GM19324 (cell line): ENCODE measurements around the gene OTC.

Source experiments
- ATAC-seq: cut with Tn5 transposase; IDR thresholded peaks from one replicate; pipeline ENCODE4 v1.9.1; 2021; ENCODE audit warnings: mild to moderate bottlenecking, moderate library complexity; ENCODE audit not compliant: unreplicated experiment, low FRiP score

The OTC gene

DNA sequence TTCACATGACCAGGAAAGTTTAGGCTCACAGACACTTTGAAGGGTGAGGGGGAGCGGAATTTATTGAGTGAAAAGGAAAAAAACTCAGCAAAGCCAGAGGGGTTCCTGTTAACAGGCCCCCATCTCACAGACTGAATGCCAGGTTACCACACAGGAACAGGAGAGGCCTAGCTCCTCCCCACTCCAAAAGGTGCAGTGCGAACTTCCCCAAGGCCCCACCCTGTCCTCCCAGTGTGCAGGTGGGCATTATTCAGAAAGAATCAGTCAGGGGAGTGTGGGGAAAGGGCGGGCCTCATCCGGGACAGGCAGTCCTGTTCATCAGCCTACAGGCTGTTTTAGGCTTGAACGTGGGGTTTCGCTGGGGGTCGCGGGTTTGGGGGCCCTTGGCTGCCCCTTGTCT is 4.0 kb downstream of the OTC start:
- ATAC-seq = no peak

DNA sequence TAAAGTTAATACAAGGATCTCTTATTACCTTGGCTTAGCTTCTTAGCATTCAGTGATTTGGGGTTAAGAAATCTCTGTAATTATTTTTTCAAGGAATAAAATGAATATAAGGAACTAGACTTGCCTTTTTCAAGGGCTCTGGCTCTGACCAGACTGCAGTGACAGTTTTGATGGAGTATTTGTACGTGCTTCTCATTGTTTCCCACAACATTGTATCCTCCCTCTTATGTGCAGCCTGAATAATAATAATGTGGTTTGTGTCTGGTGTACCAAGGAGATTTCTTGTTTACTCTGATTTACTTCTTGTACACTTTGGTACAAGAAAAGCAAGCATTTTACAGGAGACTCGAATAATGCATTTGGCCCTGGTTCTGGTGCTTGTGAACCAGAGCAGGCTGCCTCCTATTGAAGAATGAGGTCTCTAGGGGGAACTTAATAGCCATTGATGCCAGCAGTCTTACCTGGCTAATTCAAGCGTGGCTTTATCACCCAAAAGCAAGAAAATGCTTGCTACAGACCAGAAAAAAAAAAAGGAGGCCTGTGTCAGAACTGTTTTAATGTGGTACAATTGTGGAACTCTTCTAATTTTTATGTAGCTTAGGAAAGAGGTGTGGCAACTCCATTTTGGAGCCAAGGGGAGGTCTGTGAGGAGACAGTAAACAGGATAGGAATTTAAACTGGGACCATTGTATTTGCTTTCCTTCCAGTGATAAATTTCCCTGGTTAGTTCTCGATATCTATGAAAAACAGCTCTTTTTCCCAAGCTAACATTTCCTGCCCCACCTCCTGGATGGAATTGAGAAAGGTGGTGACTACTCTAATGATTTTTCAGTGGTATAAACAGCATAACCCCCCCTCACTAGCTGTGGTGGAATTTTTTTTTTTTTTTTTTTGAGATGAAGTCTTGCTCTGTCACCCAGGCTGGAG is 5.6 kb downstream of the OTC start:
- no peak for ATAC-seq

DNA sequence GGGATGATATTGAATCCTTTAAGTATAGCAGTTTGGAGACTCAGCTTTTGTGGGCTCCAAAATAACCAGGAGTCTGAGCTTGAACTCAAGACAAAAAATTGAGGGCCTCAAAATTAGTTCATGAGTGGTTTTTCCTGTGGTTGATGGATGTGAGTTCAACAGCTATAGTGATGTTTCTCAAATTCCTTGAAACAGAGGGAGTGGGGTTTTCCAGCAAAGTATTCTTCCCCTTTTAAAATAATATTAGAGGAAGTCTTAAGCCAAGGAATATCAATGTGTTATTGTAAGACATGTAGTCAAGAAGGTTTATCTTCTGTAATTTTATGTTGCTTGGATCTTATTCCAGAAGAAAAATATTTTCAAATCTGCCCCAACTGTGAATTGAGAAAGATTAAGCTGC is 10.6 kb downstream of the OTC start:
- no peak for ATAC-seq

DNA sequence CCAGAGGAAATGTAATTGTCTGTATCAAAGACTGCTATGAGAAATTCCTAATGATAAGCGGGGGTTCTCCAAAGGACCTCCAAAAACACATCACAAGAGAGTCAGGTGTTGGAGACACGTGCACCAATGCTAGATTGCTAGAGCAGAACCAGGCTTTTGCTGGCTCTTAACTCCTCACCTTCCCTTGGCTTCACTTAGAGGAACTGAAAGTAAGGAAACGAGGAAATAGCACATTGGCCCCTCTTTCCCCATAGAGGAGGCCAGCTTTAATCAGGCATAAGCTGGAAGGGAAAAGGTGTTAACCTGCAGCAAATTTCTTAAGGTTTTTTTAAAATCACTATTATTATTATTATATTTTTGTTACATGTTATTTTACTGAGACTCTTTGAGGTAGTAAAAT is 13.6 kb downstream of the OTC start:
- ATAC-seq = no peak

DNA sequence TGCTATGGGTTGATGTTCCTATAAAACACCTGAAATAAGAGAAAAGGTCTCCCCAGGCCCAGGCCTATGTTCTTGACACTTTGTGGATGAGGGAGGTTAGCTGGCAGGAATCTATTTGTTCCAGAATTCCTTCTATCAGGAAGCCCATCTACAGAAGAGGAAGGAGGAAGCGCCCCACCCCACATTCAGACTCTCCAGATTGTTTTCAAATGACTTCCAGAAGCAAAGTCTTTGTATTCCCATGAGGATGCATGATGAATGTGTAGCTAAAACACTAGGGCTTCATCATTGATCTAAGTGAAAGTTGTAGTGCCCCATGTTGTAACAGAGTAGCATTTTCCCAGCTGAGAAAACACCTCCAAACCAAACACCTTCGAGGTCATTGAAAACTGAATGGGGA is 16.4 kb downstream of the OTC start:
- ATAC-seq = no peak

DNA sequence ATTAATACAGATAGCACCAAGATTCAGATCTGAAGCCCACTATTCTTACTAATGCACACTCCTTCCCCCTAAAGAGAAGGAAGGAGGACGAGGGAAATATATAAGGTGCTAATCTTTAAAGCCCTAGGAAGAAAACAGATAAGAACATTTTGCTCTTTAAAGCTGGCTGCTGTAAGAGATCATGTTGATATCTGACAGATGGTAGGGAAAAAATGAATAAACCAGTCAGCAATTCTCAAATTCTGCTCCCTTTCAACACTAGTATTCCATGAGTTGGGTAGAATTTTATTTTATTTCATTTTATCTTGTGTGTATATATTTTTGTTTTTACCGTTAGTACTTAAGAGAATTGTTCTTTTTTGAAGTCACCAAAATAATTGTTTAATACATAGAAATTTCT is 19.2 kb downstream of the OTC start:
- no peak for ATAC-seq

DNA sequence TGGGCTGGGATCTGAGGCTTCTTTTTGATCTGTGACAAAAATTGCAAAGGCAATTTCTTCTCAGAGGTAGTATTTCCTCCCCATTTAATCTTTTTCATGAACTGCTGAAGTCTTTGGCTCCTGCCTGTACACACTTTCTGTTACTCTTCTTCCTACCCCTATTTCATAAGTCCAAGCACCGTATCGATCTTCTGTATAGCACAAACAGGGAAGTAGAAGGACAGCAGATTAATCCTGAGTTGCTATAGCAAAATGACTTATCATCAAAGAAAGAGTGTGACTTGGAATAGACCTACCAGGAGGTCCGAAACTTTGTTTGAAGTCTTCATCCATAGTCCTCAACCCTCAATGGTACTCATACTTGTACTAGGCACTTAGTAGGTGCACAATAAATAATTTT is 22.0 kb downstream of the OTC start:
- no peak for ATAC-seq

DNA sequence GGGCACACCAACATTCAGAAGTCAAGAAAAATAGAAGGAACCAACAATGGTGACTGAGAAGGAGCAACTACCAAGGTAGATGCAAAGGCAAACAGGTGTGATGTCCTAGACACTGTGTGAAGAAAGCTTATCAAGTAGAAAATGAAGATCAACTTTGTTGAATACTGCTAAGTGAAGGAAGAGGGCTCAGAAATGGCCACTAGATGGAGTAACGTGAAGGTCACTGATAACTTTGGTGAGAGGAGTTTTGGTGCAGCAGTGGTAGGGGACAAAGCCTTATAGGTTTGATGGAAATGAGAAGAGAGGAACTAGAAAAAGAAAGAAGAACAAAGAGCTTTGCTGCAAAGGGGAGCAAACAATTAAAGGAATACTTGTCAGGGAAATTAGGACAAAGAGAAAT is 23.5 kb downstream of the OTC start:
- no peak for ATAC-seq

DNA sequence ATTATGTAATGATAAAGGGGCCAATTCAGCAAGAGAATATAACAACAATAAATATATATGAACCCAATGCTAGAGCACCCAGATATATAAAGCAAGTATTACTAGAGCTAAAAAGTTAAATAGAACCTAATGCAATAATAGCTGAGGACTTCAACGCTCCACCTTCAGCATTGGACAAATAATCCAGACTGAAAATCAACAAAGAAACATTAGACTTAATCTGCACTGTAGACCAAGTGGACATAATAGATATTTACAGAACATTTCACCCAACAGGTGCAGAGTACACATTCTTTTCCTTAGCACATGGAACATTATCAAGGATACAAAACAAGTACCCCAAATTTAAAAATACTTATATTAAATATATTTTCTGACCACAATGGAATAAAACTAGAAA is 24.3 kb downstream of the OTC start:
- ATAC-seq = no peak

DNA sequence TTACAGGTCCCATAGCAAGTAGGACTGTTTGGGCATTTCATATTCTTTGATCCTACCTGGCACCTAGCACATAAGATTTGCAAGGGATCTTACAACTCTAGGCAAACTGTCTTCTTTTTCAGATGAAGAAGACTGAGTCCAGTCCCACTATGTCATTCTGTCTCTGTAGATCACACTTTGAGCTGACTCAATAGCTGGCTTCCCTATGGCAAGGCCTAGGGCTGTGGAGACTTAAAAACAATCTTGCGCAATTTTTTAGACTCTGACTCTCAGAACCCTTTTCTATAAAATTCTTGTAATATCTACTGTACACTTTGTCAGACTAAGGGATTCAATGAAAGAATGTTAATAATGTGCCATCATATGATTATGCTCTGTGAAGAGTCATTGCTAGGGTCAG is 26.7 kb downstream of the OTC start:
- ATAC-seq = no peak

DNA sequence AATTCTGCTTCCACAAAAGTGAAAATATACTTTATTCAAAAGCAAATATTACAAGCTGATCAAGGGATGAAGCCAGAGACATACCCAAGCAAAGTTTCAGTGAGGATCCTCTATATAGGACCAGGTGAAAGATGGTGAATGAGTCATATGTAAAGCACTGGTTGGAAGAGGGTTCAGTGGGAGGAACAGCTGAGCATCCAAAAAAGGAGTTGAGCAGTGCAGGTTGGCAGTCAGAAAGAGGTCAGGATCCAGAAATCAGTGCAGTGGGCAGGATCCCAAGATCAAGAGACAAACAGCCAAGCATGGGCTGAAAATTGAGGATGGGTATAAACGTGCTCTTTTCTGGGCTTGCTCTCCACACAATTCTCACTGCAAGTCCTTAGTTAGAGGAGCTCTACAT is 30.3 kb downstream of the OTC start:
- ATAC-seq = no peak

DNA sequence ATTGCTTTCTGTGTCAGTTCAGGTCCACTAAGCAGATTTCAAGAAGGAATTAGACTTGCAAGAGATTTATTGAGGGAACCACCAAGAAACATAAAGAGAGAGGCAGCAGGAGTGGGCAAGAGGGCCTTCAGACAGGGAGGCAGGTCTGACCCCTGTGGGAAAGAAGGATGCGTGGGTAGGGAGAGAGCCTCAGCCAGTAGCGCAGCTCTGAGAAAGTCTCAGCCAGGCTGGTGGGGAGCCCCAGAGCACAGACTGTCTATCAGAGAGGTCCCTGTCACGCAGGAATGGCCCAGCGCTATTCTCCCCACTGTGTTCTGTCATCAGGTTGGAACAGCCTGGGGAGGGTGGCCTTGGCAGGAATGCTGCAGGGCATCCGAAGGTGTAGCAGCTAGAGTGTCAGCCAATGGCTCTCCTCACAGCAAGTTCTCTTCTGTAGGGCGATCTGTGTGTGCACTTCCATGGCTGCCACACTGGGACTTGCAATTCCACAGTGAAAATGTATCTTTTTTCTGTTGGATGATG is 48.0 kb downstream of the OTC start:
- no peak for ATAC-seq

DNA sequence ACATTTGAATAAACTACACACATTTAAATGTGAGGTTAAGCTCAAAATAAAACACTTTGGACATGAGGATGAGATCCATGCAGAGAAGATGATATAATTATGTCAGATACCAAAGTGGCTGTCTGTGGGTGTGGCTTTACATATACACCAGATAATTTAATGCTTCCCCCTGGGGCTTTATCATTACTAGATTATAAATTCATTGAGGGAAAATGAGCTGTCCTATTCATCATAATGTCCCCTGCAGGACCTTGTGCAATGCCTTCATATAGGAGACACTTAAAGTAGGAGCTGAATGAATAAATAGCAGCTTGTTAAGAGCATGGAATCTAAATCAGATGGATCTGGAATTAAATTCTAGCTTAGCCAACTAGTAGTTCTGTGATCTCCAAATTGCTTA is 49.7 kb downstream of the OTC start:
- ATAC-seq = no peak

DNA sequence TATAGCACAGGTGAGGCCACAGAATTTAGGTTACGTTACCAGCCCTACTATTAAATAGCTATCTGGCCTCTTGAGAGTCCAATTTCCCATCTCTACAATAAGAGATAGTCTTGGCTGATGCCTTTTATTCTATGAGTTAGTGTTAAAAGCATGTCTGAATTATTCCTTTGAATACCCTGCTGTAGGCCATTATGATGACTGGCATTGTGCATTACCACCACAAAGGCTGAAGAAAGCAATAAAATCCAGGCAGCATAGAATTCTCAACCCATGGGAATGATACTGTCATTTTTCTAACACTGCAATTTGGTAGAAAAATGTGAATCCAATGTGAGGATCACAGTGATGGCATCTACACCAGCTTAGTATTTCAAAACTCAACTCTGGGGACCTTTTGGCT is 51.4 kb downstream of the OTC start:
- no peak for ATAC-seq

DNA sequence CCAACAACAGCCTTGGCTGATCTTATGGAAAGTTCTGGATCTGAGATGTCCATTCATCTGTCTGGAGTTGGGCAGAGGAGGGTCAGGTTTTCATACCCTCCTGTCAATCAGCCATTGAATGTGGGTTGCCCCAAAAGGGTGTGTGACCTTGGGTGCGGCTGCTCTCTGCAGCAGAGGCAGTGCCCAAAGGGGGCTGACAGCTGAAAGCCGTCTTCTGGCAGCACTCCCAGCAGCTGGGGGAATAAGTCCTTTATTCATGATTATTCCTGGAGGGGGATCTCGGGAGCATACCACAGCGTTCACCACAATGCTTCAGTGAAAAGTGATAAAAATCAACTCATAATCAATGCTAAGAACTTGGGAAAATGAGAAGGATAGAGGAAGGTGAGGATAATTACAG is 54.7 kb downstream of the OTC start:
- no peak for ATAC-seq

DNA sequence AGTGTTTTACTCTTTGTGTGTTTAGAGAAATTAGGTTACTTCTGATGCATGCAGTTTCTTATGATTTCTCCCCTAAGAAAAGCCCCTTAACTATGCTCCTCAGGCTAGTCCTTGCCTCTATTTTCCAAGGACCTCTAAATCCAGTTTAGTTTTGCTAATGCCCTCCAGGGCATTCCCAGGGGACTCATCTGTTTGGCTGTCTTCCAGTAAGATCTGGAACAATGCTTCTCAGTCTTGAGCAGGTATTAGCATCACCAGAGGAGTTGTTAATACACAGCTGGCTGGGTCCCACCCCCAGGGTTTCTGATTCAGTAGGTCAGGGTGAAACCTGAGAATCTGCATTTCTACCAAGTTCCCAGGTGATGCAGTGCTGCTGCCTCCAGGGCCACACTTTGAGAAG is 56.9 kb downstream of the OTC start:
- no peak for ATAC-seq

DNA sequence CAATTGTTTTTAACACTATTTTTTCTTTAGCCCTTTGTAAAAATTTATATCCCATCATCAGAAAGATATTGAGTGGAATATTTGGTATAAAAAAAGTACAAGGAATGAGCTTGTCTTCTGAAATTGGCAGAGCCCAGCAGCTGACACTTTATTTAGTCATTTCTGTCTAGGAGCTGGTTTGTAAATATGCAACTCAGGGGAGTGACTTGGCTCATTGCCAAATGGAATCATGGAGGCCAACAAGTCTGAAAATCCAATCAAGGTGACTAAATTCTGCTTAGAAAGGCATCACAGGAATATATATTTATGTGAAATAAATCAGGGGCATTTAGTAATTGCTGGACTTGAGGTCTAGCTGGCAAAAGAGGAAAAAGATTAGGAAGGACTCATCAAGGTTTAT is 74.4 kb downstream of the OTC start:
- ATAC-seq = no peak

DNA sequence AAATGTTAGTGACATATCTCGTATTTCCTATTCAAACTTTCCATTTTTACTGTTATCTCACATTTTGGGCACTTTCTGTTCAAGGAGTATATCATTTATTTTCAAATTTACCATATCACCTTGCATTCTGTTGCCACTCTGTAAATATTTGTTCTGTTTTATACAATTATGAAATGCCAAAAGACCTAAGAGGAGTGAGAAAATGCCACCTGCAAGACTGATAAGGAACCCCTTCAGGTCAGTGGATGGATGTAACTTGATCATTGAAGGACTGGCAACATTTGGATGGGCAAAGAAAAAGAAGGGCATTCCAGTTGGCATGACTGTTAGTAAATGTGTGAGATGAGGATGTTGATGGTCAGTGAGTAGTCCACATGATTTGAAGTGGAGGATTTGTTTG is 79.1 kb downstream of the OTC start:
- ATAC-seq = no peak

DNA sequence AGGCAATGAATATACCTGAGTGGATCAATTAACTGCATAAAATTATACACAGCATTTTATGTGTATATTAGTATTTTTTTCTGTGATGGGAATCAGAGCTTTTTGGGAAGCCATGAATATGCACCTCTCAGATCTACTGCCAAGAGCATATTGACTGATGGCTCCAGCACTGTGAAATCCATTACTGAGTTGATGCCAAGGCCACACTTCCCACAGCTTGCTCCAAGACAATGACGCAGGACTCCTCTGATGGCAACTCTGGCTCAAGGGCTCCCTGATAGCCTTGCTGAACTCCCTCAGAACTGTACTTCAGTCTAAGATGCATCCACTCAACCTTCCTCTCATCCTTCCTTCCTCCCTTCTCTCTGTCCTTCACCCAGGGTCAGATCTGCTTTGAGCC is 82.7 kb downstream of the OTC start:
- ATAC-seq = no peak

DNA sequence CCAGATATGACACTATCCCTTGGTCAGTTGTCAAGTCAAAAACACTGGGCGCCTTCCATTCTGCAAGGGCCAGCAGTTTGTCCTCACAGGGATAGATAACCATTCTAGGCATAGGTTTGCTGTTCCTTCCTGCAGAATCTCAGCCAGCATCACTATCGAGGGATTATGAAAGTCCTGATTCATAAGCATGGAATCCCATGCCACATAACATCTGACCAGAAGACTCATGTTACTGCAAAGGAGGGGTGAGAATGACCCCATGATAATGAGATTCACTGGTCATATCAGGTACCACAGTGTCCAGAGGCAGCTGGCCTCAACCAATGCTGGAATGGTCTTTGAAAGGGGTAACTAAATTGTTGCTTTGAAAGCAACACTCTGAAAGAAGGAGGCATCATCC is 84.7 kb downstream of the OTC start:
- ATAC-seq = no peak

DNA sequence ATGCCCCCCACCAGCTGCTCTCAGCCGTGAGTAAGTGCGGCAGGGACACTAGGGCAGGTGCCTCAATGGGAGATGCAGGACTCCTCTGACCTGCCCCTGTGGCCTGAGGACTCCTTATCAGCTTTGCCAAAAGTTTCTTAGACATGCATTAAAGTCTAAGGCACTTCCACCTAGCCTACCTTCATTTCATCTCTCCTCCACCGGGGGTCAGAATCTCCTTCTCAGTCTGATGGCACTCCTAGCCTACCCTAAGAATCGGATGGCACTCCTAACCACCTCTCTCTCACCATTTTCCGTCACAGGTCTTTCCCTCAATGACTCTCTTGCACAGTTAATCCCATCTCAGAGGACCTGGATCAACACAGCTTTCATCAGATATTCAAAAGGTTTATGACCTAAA is 85.9 kb downstream of the OTC start:
- ATAC-seq = no peak

DNA sequence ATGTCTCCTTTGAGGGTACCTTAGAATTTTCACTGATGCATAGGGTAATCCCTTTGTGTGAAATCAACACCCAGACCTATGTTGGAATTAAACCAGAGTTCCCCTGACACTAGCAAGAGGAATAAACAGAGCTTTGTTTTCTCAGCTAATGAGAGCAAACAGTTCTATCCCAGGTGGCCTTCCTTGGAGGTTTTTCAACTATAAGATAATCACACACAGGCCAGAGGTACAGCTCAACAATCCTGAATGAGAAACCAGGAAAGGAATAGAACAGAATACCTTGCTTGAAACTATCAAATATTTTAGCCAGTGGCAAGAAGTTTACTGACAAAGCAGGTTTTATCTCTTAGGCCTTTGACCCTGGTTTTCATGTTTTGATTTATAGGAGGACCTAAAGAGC is 100.2 kb downstream of the OTC start:
- no peak for ATAC-seq

DNA sequence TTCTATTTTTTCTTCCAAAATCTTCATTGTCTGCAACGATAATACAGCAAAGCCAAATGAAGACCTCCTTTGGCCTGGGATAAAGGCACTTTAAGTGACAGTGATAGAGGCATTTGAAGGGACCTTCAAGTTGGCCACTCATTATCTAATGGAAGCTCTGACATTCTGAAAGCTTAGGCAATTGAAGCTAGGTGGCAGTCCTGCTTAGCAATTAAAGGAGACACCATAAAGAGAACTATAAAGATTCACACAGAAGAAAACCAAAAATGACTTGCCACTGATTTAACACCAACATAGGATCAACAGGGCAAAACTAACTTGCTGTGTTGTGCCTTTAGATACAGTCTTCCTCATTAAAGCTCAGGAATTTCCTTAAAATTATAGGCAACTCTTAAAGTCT is 105.7 kb downstream of the OTC start:
- ATAC-seq = no peak
